WTC11 (cell line): ENCODE data around the gene CSKMT. TPM values are rescaled to one million over a fixed set of nuclear protein-coding genes. Genes with fewer than 3 reads are reported as not detected.
A peak's percentile ranks its signal among the peaks of the same experiment; 100 is the strongest.

Source experiments
- ATF1 ChIP-seq: sonication (generic); formaldehyde crosslinking; IDR thresholded peaks from 2 replicates; pipeline ENCODE4 v1.8.1; 2023; ENCODE audit warnings: mild to moderate bottlenecking, moderate library complexity, missing genetic modification reagents
- CBFB ChIP-seq: sonication (generic); formaldehyde crosslinking; IDR thresholded peaks from 2 replicates; pipeline ENCODE4 v1.8.1; 2022; ENCODE audit warnings: mild to moderate bottlenecking, low read depth, missing genetic modification reagents
- CREM ChIP-seq: sonication (generic); formaldehyde crosslinking; IDR thresholded peaks from 2 replicates; pipeline ENCODE4 v1.8.1; 2022; ENCODE audit warnings: mild to moderate bottlenecking, missing genetic modification reagents, moderate library complexity
- FOXJ3 ChIP-seq: sonication (generic); formaldehyde crosslinking; IDR thresholded peaks from 2 replicates; pipeline ENCODE4 v1.9.0; 2021; ENCODE audit warnings: missing genetic modification reagents, mild to moderate bottlenecking, borderline replicate concordance
- IRF2 ChIP-seq: sonication (generic); formaldehyde crosslinking; IDR thresholded peaks from 2 replicates; pipeline ENCODE4 v1.8.0; 2022; ENCODE audit warnings: low read depth, missing genetic modification reagents, borderline replicate concordance
- NFYB ChIP-seq: sonication (generic); formaldehyde crosslinking; conservative IDR thresholded peaks from 2 replicates; pipeline ENCODE4 v1.8.0; 2022; ENCODE audit warnings: low read depth, missing genetic modification reagents
- RORB ChIP-seq: fragments of 250-450 bp; sonication (Bioruptor Pico); IDR thresholded peaks from 2 replicates; pipeline ENCODE4 v1.9.0; 2021; ENCODE audit warnings: mild to moderate bottlenecking
- ZNF232 ChIP-seq: sonication (generic); formaldehyde crosslinking; IDR thresholded peaks from 2 replicates; pipeline ENCODE4 v1.8.0; 2022; ENCODE audit warnings: mild to moderate bottlenecking, missing genetic modification reagents
- total RNA-seq: library from RNA; stranded (reverse); gene quantifications from 3 replicates; pipeline ENCODE4 v1.2.3, GENCODE V29; 2021
- TF ChIP-seq, protein P1 (sequence below): sonication (generic); formaldehyde crosslinking; IDR thresholded peaks from 2 replicates; pipeline ENCODE4 v1.8.0; 2023; ENCODE audit warnings: missing genetic modification reagents, mild to moderate bottlenecking, borderline replicate concordance
- TF ChIP-seq, protein P2 (sequence below): sonication (generic); formaldehyde crosslinking; IDR thresholded peaks from 2 replicates; pipeline ENCODE4 v1.8.1; 2023; ENCODE audit warnings: mild to moderate bottlenecking, moderate library complexity, missing genetic modification reagents
- TF ChIP-seq, protein P3 (sequence below): sonication (generic); formaldehyde crosslinking; IDR thresholded peaks from 2 replicates; pipeline ENCODE4 v1.8.1; 2023; ENCODE audit warnings: mild to moderate bottlenecking, missing genetic modification reagents, borderline replicate concordance
- TF ChIP-seq, protein P4 (sequence below): fragments of 250-450 bp; sonication (Bioruptor Pico); IDR thresholded peaks from 2 replicates; pipeline ENCODE4 v2.1.2; 2022; ENCODE audit warnings: mild to moderate bottlenecking, moderate library complexity
- TF ChIP-seq, protein P5 (sequence below): sonication (generic); formaldehyde crosslinking; IDR thresholded peaks from 2 replicates; pipeline ENCODE4 v1.8.0; 2023; ENCODE audit warnings: mild to moderate bottlenecking, missing genetic modification reagents
- TF ChIP-seq, protein P6 (sequence below): fragments of 250-450 bp; sonication (Bioruptor Pico); IDR thresholded peaks from 2 replicates; pipeline ENCODE4 v1.9.0; 2021; ENCODE audit warnings: mild to moderate bottlenecking

Gene CSKMT
- total RNA-seq, 1 experiment from 2014 or later = 75.6 TPM

DNA sequence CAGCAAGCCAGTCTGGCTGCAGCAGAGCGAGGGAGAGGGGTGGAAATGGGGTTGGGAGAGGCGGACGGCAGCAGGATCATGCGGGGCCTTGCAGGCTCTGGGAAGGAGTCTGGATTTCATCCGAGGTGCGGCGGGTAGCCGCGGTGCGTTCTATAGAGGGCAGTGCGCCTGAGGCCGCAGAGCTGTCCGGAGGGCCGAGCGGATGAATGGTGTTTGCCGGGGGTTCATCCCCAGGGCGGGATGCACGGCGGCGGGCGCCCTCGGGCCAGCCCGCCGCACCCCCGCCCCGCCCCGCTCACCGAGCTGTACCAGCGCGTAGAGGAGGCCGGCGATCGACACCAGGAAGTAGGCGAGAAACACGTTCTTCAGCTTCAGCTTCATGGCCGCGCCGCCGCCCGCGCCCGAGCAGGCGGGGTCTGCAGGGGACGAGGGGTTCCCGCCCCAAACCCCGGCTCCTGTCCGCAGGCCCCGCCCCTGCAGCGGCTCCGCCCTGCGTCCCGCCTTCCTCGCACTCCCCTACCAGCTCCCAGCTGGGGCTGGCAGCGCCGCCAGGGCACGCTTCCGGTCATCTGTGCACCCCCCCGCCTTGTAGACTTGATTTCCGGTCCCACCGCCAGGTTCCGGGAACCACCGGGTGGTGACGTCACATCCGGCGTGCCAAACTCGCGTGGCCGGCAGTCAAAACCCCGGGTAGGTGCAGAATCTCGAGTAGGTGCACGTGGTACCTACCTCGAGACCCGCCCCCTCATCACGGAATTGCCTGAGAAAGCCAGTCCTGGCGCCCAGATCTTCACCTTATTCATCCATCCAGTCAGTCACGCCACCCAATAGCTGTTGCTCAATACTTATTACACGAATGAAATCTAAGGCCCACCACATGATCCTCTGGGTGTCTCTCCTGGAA, 43.3 kb upstream of the CSKMT start, which contains the start of gene B3GAT3 (continued):
- TF ChIP-seq CBFB (CRISPR knock-in tag) = no peak
- TF ChIP-seq NFYB (CRISPR knock-in tag) = no peak
- TF ChIP-seq, protein P1, sequence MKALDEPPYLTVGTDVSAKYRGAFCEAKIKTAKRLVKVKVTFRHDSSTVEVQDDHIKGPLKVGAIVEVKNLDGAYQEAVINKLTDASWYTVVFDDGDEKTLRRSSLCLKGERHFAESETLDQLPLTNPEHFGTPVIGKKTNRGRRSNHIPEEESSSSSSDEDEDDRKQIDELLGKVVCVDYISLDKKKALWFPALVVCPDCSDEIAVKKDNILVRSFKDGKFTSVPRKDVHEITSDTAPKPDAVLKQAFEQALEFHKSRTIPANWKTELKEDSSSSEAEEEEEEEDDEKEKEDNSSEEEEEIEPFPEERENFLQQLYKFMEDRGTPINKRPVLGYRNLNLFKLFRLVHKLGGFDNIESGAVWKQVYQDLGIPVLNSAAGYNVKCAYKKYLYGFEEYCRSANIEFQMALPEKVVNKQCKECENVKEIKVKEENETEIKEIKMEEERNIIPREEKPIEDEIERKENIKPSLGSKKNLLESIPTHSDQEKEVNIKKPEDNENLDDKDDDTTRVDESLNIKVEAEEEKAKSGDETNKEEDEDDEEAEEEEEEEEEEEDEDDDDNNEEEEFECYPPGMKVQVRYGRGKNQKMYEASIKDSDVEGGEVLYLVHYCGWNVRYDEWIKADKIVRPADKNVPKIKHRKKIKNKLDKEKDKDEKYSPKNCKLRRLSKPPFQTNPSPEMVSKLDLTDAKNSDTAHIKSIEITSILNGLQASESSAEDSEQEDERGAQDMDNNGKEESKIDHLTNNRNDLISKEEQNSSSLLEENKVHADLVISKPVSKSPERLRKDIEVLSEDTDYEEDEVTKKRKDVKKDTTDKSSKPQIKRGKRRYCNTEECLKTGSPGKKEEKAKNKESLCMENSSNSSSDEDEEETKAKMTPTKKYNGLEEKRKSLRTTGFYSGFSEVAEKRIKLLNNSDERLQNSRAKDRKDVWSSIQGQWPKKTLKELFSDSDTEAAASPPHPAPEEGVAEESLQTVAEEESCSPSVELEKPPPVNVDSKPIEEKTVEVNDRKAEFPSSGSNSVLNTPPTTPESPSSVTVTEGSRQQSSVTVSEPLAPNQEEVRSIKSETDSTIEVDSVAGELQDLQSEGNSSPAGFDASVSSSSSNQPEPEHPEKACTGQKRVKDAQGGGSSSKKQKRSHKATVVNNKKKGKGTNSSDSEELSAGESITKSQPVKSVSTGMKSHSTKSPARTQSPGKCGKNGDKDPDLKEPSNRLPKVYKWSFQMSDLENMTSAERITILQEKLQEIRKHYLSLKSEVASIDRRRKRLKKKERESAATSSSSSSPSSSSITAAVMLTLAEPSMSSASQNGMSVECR (CRISPR knock-in tag) = no peak; the same call in 1 of the 2 replicates
- TF ChIP-seq RORB (CRISPR knock-in tag) = no peak
- TF ChIP-seq, protein P2, sequence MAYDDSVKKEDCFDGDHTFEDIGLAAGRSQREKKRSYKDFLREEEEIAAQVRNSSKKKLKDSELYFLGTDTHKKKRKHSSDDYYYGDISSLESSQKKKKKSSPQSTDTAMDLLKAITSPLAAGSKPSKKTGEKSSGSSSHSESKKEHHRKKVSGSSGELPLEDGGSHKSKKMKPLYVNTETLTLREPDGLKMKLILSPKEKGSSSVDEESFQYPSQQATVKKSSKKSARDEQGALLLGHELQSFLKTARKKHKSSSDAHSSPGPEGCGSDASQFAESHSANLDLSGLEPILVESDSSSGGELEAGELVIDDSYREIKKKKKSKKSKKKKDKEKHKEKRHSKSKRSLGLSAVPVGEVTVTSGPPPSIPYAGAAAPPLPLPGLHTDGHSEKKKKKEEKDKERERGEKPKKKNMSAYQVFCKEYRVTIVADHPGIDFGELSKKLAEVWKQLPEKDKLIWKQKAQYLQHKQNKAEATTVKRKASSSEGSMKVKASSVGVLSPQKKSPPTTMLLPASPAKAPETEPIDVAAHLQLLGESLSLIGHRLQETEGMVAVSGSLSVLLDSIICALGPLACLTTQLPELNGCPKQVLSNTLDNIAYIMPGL = peak; percentile 57; the same call in 1 of the 2 replicates
- TF ChIP-seq ZNF232 (CRISPR knock-in tag) = no peak
- TF ChIP-seq, protein P3, sequence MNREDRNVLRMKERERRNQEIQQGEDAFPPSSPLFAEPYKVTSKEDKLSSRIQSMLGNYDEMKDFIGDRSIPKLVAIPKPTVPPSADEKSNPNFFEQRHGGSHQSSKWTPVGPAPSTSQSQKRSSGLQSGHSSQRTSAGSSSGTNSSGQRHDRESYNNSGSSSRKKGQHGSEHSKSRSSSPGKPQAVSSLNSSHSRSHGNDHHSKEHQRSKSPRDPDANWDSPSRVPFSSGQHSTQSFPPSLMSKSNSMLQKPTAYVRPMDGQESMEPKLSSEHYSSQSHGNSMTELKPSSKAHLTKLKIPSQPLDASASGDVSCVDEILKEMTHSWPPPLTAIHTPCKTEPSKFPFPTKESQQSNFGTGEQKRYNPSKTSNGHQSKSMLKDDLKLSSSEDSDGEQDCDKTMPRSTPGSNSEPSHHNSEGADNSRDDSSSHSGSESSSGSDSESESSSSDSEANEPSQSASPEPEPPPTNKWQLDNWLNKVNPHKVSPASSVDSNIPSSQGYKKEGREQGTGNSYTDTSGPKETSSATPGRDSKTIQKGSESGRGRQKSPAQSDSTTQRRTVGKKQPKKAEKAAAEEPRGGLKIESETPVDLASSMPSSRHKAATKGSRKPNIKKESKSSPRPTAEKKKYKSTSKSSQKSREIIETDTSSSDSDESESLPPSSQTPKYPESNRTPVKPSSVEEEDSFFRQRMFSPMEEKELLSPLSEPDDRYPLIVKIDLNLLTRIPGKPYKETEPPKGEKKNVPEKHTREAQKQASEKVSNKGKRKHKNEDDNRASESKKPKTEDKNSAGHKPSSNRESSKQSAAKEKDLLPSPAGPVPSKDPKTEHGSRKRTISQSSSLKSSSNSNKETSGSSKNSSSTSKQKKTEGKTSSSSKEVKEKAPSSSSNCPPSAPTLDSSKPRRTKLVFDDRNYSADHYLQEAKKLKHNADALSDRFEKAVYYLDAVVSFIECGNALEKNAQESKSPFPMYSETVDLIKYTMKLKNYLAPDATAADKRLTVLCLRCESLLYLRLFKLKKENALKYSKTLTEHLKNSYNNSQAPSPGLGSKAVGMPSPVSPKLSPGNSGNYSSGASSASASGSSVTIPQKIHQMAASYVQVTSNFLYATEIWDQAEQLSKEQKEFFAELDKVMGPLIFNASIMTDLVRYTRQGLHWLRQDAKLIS (CRISPR knock-in tag) = no peak
- TF ChIP-seq, protein P4, sequence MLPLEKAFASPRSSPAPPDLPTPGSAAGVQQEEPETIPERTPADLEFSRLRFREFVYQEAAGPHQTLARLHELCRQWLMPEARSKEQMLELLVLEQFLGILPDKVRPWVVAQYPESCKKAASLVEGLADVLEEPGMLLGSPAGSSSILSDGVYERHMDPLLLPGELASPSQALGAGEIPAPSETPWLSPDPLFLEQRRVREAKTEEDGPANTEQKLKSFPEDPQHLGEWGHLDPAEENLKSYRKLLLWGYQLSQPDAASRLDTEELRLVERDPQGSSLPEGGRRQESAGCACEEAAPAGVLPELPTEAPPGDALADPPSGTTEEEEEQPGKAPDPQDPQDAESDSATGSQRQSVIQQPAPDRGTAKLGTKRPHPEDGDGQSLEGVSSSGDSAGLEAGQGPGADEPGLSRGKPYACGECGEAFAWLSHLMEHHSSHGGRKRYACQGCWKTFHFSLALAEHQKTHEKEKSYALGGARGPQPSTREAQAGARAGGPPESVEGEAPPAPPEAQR (CRISPR knock-in tag) = no peak
- TF ChIP-seq, protein P5, sequence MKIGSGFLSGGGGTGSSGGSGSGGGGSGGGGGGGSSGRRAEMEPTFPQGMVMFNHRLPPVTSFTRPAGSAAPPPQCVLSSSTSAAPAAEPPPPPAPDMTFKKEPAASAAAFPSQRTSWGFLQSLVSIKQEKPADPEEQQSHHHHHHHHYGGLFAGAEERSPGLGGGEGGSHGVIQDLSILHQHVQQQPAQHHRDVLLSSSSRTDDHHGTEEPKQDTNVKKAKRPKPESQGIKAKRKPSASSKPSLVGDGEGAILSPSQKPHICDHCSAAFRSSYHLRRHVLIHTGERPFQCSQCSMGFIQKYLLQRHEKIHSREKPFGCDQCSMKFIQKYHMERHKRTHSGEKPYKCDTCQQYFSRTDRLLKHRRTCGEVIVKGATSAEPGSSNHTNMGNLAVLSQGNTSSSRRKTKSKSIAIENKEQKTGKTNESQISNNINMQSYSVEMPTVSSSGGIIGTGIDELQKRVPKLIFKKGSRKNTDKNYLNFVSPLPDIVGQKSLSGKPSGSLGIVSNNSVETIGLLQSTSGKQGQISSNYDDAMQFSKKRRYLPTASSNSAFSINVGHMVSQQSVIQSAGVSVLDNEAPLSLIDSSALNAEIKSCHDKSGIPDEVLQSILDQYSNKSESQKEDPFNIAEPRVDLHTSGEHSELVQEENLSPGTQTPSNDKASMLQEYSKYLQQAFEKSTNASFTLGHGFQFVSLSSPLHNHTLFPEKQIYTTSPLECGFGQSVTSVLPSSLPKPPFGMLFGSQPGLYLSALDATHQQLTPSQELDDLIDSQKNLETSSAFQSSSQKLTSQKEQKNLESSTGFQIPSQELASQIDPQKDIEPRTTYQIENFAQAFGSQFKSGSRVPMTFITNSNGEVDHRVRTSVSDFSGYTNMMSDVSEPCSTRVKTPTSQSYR (CRISPR knock-in tag) = no peak
- no peak for TF ChIP-seq IRF2 (CRISPR knock-in tag)
- TF ChIP-seq, protein P6, sequence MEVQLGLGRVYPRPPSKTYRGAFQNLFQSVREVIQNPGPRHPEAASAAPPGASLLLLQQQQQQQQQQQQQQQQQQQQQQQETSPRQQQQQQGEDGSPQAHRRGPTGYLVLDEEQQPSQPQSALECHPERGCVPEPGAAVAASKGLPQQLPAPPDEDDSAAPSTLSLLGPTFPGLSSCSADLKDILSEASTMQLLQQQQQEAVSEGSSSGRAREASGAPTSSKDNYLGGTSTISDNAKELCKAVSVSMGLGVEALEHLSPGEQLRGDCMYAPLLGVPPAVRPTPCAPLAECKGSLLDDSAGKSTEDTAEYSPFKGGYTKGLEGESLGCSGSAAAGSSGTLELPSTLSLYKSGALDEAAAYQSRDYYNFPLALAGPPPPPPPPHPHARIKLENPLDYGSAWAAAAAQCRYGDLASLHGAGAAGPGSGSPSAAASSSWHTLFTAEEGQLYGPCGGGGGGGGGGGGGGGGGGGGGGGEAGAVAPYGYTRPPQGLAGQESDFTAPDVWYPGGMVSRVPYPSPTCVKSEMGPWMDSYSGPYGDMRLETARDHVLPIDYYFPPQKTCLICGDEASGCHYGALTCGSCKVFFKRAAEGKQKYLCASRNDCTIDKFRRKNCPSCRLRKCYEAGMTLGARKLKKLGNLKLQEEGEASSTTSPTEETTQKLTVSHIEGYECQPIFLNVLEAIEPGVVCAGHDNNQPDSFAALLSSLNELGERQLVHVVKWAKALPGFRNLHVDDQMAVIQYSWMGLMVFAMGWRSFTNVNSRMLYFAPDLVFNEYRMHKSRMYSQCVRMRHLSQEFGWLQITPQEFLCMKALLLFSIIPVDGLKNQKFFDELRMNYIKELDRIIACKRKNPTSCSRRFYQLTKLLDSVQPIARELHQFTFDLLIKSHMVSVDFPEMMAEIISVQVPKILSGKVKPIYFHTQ = no peak
- peak; percentile 96 for TF ChIP-seq CREM
- peak; percentile 35; the same call in 1 of the 2 replicates for TF ChIP-seq ATF1 (CRISPR knock-in tag)
- TF ChIP-seq FOXJ3 (CRISPR knock-in tag) = no peak
- TF ChIP-seq, all 79 proteins: peak for 23
